ENCODE data around the gene VAV3. TPM values are rescaled to one million over a fixed set of nuclear protein-coding genes. Genes with fewer than 3 reads are reported as not detected.
A peak's percentile ranks its signal among the peaks of the same experiment; 100 is the strongest.
"Not testable (repeated sequence)": the region's sequence is repeated elsewhere in the genome, so short reads cannot be mapped to it uniquely, and the experiment has no call there.

VAV3 gene
- total RNA-seq, 1 donor from 2014 or later: 126 TPM

- no peak for DNase-seq (ENCODE audit: low read depth)
These were observed 75.5 kb downstream of the VAV3 start for GRCh38 chr1:107889524-107889923.

GRCh38 chr1:107883562-107883961 is 81.4 kb downstream of the VAV3 start:
- no peak for DNase-seq (ENCODE audit: low read depth)

- DNase-seq (ENCODE audit: low read depth): no peak
These were observed 85.1 kb downstream of the VAV3 start for GRCh38 chr1:107879927-107880326.

- DNase-seq (ENCODE audit: low read depth): no peak
These were observed 85.6 kb downstream of the VAV3 start for GRCh38 chr1:107879346-107879745.

- no peak for DNase-seq (ENCODE audit: low read depth)
These were observed 87.2 kb downstream of the VAV3 start for GRCh38 chr1:107877745-107878144.

GRCh38 chr1:107877092-107877491 is 87.9 kb downstream of the VAV3 start:
- peak; percentile 92 for DNase-seq (ENCODE audit: low read depth)

GRCh38 chr1:107875689-107876088 is 89.3 kb downstream of the VAV3 start:
- DNase-seq (ENCODE audit: low read depth): peak; percentile 24

GRCh38 chr1:107874221-107874620 is 90.8 kb downstream of the VAV3 start:
- DNase-seq (ENCODE audit: low read depth): peak; percentile 25

- DNase-seq (ENCODE audit: low read depth): no peak
These were observed 93.1 kb downstream of the VAV3 start for GRCh38 chr1:107871687-107872395.

GRCh38 chr1:107871259-107871658 is 93.7 kb downstream of the VAV3 start:
- peak; percentile 7 for DNase-seq (ENCODE audit: low read depth)

- peak; percentile 58 for DNase-seq (ENCODE audit: low read depth)
These were observed 94.3 kb downstream of the VAV3 start for GRCh38 chr1:107870696-107871095.

GRCh38 chr1:107867897-107868296 is 97.1 kb downstream of the VAV3 start:
- DNase-seq (ENCODE audit: low read depth): no peak

- no peak for DNase-seq (ENCODE audit: low read depth)
These were observed 97.6 kb downstream of the VAV3 start for GRCh38 chr1:107867422-107867821.

GRCh38 chr1:107866870-107867269 is 98.1 kb downstream of the VAV3 start:
- DNase-seq (ENCODE audit: low read depth): no peak

- DNase-seq (ENCODE audit: low read depth): no peak
These were observed 99.4 kb downstream of the VAV3 start for GRCh38 chr1:107865627-107866026.

GRCh38 chr1:107863342-107863741 is 101.6 kb downstream of the VAV3 start:
- no peak for DNase-seq (ENCODE audit: low read depth)

GRCh38 chr1:107862064-107862463 is 102.9 kb downstream of the VAV3 start:
- no peak for DNase-seq (ENCODE audit: low read depth)

GRCh38 chr1:107858323-107858722 is 106.7 kb downstream of the VAV3 start:
- no peak for DNase-seq (ENCODE audit: low read depth)

- DNase-seq (ENCODE audit: low read depth): no peak
These were observed 113.6 kb downstream of the VAV3 start for GRCh38 chr1:107851418-107851817.

- DNase-seq (ENCODE audit: low read depth): not testable (repeated sequence)
These were observed 120.3 kb downstream of the VAV3 start for GRCh38 chr1:107844541-107845194.

- no peak for DNase-seq (ENCODE audit: low read depth)
These were observed 121.0 kb downstream of the VAV3 start for GRCh38 chr1:107843989-107844388.

- peak; percentile 64 for DNase-seq (ENCODE audit: low read depth)
These were observed 122.7 kb downstream of the VAV3 start for GRCh38 chr1:107842241-107842640.

GRCh38 chr1:107840725-107841124 is 124.3 kb downstream of the VAV3 start:
- no peak for DNase-seq (ENCODE audit: low read depth)

GRCh38 chr1:107838056-107838455 is 126.9 kb downstream of the VAV3 start:
- DNase-seq (ENCODE audit: low read depth): no peak

All from renal cortical epithelial cell (primary cell).